Vagina (tissue), 2 donors: Measurements from ENCODE around the gene CTBS. TPM values are rescaled to one million over a fixed set of nuclear protein-coding genes. Genes with fewer than 3 reads are reported as not detected.
"Not testable (repeated sequence)": the region's sequence is repeated elsewhere in the genome, so short reads cannot be mapped to it uniquely, and the experiment has no call there.

ENCODE experiments used
- DNase-seq, 2 donors: peaks; one replicate each; pipeline ENCODE4 v3.0.0-alpha.2; 2017; ENCODE audit errors: extremely low spot score in 2 of 2
- H3K27ac ChIP-seq: fragments of 200-600 bp; sonication (generic); one replicate; pipeline ENCODE4 v1.5.1; 2019
- H3K27me3 ChIP-seq: fragments of 200-600 bp; sonication (generic); one replicate; pipeline ENCODE4 v1.5.1; 2019
- H3K36me3 ChIP-seq, 2 donors: fragments of 200-600 bp; sonication (generic); one replicate each; pipeline ENCODE4 v1.5.1; 2017 to 2019
- H3K4me1 ChIP-seq: fragments of 200-600 bp; sonication (generic); one replicate; pipeline ENCODE4 v1.5.1; 2019
- H3K4me3 ChIP-seq, 2 donors: fragments of 200-600 bp; sonication (generic); 1 replicate in 1 of 2; 2 replicates in 1 of 2; pipeline ENCODE4 v1.5.1; 2016 to 2019
- H3K9me3 ChIP-seq: fragments of 200-600 bp; sonication (generic); one replicate; pipeline ENCODE4 v1.5.1; 2019
- CTCF ChIP-seq, 3 experiments: fragments of 450-650 bp in 2 of 3; fragments of 200-600 bp in 1 of 3; sonication (generic) in 1 of 3; IDR thresholded peaks; one replicate each; pipeline ENCODE4 v1.5.1; 2017 to 2019; ENCODE audit warnings: antibody characterized with exemption in 3 of 3, mild to moderate bottlenecking in 2 of 3, moderate library complexity in 2 of 3
- POLR2A ChIP-seq, 2 donors: fragments of 450-650 bp; IDR thresholded peaks; one replicate each; pipeline ENCODE4 v1.6.1; 2017; ENCODE audit warnings: antibody characterized with exemption in 2 of 2, mild to moderate bottlenecking in 2 of 2, moderate library complexity in 2 of 2
- POLR2AphosphoS5 ChIP-seq, 2 donors: sonication (generic); formaldehyde crosslinking; IDR thresholded peaks; one replicate each; pipeline ENCODE4 v1.9.0; 2017; ENCODE audit warnings: antibody characterized with exemption in 2 of 2, mild to moderate bottlenecking in 2 of 2, low read depth in 1 of 2; ENCODE audit not compliant: insufficient read depth in 1 of 2
- intact Hi-C: fragments of 100-400 bp; cut with DNase I; formaldehyde crosslinking; loops from one replicate; pipeline ENCODE4 v1.15.1; 2023
- total RNA-seq: library from RNA; depleted of rRNA; stranded (reverse); fragments of >200 nt; gene quantifications from one replicate; pipeline ENCODE4 v1.2.3, GENCODE V29; 2016

The CTBS gene
- total RNA-seq, 1 donor from 2014 or later: 9.3 TPM

- DNase-seq: no peak
- no peak for TF ChIP-seq CTCF (IDR thresholded peaks at IDR 0.05)
- no peak for TF ChIP-seq POLR2A (IDR thresholded peaks at IDR 0.05)
- TF ChIP-seq POLR2AphosphoS5 (IDR thresholded peaks at IDR 0.05; ENCODE audit: insufficient read depth in 1 of 2, low read depth in 1 of 2): no peak
- intact Hi-C loops: no loop called here
Observed at GRCh38 chr1:84600796-84601195, 26.6 kb upstream of the CTBS start.

GRCh38 chr1:84598846-84599741, 24.9 kb upstream of the CTBS start:
- peaks cover 9% of the 10 kb centered on the region for H3K4me1 ChIP-seq
- H3K36me3 ChIP-seq: no peaks in the 10 kb centered on the region
- DNase-seq: no peak
- intact Hi-C loops: no loop called here
- H3K27ac ChIP-seq: no peak overlapping the region
- H3K27me3 ChIP-seq: no peaks in the 10 kb centered on the region
- no peaks in the 10 kb centered on the region for H3K9me3 ChIP-seq
- no peak for TF ChIP-seq POLR2AphosphoS5 (IDR thresholded peaks at IDR 0.05; ENCODE audit: insufficient read depth in 1 of 2, low read depth in 1 of 2)
- no peak for TF ChIP-seq POLR2A (IDR thresholded peaks at IDR 0.05)
- no peak for TF ChIP-seq CTCF (IDR thresholded peaks at IDR 0.05)
- H3K4me3 ChIP-seq: no peak overlapping the region

More at GRCh38 chr1:84600796-84601195, 26.6 kb upstream of the CTBS start:
- no peaks in the 10 kb centered on the region for H3K9me3 ChIP-seq
- no peaks in the 10 kb centered on the region for H3K27me3 ChIP-seq
- H3K4me1 ChIP-seq: peaks cover 9% of the 10 kb centered on the region
- H3K27ac ChIP-seq: no peak overlapping the region
- H3K4me3 ChIP-seq: no peak overlapping the region
- H3K36me3 ChIP-seq: no peaks in the 10 kb centered on the region

GRCh38 chr1:84598418-84598817, 24.2 kb upstream of the CTBS start:
- no peak overlapping the region for H3K27ac ChIP-seq
- TF ChIP-seq POLR2A (IDR thresholded peaks at IDR 0.05): no peak
- no peak for TF ChIP-seq CTCF (IDR thresholded peaks at IDR 0.05)
- no peak for TF ChIP-seq POLR2AphosphoS5 (IDR thresholded peaks at IDR 0.05; ENCODE audit: insufficient read depth in 1 of 2, low read depth in 1 of 2)

GRCh38 chr1:84597011-84597410, 22.8 kb upstream of the CTBS start:
- Histone ChIP-seq H3K27me3 (no peaks in the 10 kb centered on the region), H3K9me3 (no peaks in the 10 kb centered on the region), H3K4me3 (no peak overlapping the region), H3K36me3 (no peaks in the 10 kb centered on the region), H3K4me1 (peaks cover 9% of the 10 kb centered on the region), H3K27ac (no peak overlapping the region)
- DNase-seq: no peak
- intact Hi-C loops: no loop called here
- TF ChIP-seq POLR2A (IDR thresholded peaks at IDR 0.05): no peak
- no peak for TF ChIP-seq CTCF (IDR thresholded peaks at IDR 0.05)
- no peak for TF ChIP-seq POLR2AphosphoS5 (IDR thresholded peaks at IDR 0.05; ENCODE audit: insufficient read depth in 1 of 2, low read depth in 1 of 2)

More at GRCh38 chr1:84598418-84598817, 24.2 kb upstream of the CTBS start:
- no peak for DNase-seq
- peaks cover 9% of the 10 kb centered on the region for H3K4me1 ChIP-seq
- no peaks in the 10 kb centered on the region for H3K27me3 ChIP-seq
- H3K4me3 ChIP-seq: no peak overlapping the region
- H3K9me3 ChIP-seq: no peaks in the 10 kb centered on the region
- intact Hi-C loops: no loop called here
- no peaks in the 10 kb centered on the region for H3K36me3 ChIP-seq

- DNase-seq, H3K27ac ChIP-seq, H3K4me3 ChIP-seq, intact Hi-C loops, H3K36me3 ChIP-seq, H3K9me3 ChIP-seq, H3K27me3 ChIP-seq, H3K4me1 ChIP-seq: not testable (repeated sequence)
Observed at GRCh38 chr1:84594959-84595358, 20.7 kb upstream of the CTBS start.
